HG03097 (cell line): ENCODE results near the gene TAB2.
A peak's percentile ranks its signal among the peaks of the same experiment; 100 is the strongest.
"Not testable (repeated sequence)": the region's sequence is repeated elsewhere in the genome, so short reads cannot be mapped to it uniquely, and the experiment has no call there.

Experiments
- ATAC-seq: cut with Tn5 transposase; IDR thresholded peaks from one replicate; pipeline ENCODE4 v1.9.1; 2021; ENCODE audit not compliant: unreplicated experiment, low FRiP score

TAB2 gene

DNA sequence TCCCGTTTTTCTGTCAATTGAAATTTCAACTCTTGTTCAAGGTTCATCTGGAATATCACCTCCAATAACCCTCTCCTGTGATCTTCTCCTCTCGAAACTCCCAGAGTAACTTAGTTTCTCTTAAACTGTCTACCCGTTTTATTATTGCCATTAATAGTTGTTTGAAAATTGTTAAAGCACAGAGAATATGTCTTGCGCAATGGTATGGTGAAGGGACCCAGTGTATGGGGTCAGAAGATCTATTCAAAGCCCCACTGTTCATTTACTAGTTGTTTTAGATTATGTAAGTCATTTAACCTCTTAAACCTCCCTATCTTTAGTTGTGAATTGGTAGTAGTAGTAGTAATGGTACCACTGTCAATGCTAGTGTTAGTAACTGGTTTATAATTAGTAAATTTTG, 6.2 kb upstream of the TAB2 start:
- no peak for ATAC-seq

- ATAC-seq, result no peak
Measured at GRCh38 chr6:149311766-149312165, 5.7 kb upstream of the TAB2 start.

DNA sequence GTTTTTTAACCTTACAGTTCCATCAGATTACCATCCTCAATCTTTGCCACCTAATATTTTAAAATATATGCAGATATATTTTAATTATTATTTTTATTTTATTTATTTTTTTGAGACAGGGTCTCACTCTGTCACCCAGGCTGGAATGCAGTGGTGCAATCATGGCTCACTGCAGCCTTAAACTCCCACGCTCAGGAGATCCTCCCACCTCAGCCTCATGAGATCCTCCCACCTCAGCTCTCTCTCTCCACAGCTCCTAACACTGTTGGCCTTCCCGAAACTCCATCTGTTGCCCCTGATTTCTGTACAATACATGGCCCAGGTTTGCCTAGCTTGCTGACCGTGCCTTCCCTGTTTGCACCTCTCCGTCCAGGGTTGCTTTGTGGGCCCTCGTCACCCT, 4.4 kb upstream of the TAB2 start:
- no peak for ATAC-seq

GRCh38 chr6:149313861-149314260, 3.7 kb upstream of the TAB2 start:
- no peak for ATAC-seq

DNA sequence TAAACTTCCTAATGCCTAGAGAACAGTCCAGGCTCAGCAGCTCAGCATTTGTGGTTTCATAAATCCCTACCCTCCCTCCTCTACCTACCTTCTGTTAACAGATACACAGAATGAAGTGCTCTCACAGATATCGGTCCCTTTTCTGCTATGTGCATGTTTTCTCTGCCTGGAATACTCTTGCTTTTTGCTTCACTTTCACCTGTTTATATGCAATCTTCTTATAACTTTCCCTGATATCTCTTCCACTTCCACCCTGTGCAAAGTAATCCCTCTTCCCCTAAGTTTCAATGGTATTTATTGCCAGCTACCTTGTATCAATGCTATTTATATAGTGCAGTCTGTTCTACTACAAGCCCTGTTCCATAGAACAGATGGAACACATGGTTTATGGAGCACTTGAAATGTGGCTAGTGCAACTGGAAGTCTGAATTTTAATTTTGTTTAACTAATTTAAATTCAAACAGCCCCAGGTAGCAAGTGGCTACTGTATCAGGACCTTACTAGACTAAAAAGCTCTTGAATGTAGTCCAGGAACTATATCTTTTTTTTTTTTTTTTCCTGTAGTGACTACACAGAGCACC, 3.1 kb upstream of the TAB2 start:
- no peak for ATAC-seq

DNA sequence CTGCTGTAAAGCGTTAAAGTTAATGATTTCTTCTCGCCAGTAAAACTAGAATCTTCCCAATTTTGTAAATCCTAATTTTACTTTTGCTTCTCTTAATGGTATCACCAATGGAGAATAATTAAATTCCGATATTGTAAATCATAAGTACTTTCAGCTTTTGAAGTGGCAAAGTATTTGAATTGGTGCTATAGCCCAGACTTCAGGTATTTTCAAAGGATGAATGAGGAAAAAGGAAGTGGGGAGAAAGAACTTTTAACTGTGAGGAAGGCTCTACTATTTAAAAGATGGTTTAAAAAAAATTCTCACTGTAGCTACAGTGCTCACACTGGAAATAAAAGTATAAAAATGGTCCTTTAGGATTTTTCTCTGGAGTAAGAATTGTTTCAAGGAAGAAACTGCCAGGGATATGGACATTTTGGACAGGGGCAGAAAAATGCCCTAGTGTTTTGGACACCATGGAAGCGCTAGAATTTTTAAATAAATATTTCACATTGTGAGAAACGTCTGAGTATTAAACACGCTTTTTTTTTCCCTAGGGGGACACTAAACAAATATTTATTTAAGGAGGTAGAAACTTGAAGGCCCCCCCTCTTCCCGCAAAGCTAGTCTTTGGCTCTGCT, 1.3 kb upstream of the TAB2 start:
- ATAC-seq, result no peak

DNA sequence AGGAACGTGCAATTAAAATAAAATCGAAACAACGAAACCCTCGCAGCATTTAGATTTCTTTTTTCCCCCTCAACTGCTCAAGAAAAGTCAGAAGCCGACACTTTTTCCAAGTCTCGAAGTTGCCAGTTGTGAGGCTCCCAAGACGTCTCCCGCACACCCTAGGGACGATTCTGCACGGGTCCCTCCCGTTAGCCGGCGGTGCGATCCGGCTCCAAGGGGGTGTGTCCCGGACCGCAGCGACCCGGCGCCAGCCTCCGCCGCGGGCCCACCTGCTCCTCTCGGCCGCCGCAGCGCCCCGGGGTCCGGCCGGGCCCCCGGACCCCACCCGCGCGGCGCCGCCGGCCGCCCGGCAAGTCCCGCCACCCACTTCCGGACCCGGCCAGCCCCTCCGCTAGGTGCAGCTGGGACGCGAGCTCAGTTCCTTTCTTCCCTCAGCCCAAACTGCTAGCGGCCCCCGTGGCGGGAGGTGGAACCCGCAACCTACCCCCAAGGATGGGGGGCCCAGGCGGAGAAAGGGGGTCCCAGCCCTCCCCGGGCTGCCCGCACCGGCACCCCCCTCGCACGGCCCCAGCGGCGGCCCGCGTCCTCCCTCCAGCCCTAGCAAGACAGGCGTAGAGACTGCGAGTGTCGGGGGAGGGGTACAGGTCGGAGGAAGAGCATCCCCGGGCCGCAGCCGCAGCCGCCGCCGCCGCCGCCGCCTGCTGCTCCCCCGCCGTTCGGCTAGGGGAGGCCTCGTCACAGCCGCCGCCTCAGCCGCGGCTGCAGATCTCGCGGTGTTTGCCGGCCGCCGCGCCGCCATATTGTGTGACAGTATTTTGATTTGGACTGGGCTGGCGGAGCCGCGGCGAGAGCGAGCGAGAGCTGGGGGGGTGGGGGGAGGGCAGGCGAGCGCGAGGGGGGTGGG, 520 bp upstream of the TAB2 start:
- peak; percentile 72 for ATAC-seq

GRCh38 chr6:149318581-149319286, 1.2 kb downstream of the TAB2 start:
- ATAC-seq, result peak; percentile 1

- ATAC-seq, result no peak
Measured at GRCh38 chr6:149319422-149319821, 1.9 kb downstream of the TAB2 start.

- not testable (repeated sequence) for ATAC-seq
Measured at GRCh38 chr6:149320016-149320415, 2.5 kb downstream of the TAB2 start.

- no peak for ATAC-seq
Measured at GRCh38 chr6:149320796-149321195, 3.3 kb downstream of the TAB2 start.

GRCh38 chr6:149323353-149323752, 5.8 kb downstream of the TAB2 start:
- no peak for ATAC-seq

- no peak for ATAC-seq
Measured at GRCh38 chr6:149323925-149324324, 6.4 kb downstream of the TAB2 start.

GRCh38 chr6:149324428-149324827, 6.9 kb downstream of the TAB2 start:
- no peak for ATAC-seq

DNA sequence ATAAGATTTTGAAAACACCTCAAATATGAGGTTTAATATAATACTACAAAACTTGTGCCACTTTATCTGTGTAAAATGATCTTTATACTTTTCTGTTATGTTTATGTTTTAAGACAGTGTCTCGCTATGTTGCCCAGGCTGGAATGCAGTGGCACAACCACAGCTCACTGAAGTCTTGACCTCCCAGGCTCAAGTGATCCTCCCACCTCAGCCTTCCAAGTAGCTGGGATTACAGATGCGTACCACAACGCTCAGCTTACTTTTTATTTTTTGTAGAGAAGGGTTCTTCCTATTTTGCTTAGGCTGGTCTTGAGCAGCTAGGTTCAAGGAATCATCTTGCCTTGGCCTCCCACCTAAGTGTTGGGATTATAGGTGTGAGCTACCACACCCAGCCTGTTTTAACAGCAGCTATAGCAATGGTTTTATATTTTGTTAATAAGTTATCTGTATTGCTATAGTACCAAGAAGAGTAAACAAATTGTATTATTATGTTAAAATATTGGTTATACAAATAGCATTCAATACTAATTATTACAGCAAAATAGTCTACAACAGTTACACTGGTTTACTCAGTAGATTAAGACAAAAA, 8.2 kb downstream of the TAB2 start:
- ATAC-seq, result no peak

- no peak for ATAC-seq
Measured at GRCh38 chr6:149327638-149328037, 10.1 kb downstream of the TAB2 start.

DNA sequence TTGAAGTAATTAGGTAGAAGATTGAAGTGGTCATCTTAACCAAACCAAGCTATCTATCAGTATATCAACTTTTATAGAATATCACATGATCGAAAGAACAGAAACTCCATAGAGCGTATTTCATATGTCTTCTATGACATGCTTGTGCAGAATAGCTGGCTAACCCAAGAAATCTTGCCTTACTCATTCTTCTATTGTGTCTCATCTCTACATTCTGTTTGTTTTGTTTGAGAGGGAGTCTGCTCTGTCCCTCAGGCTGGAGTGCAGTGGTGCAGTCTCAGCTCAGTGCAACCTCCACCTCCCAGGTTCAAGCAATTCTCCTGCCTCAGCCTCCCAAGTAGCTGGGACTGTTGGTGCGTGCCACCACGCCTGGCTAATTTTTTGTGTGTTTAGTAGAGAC, 10.6 kb downstream of the TAB2 start:
- ATAC-seq, result no peak

DNA sequence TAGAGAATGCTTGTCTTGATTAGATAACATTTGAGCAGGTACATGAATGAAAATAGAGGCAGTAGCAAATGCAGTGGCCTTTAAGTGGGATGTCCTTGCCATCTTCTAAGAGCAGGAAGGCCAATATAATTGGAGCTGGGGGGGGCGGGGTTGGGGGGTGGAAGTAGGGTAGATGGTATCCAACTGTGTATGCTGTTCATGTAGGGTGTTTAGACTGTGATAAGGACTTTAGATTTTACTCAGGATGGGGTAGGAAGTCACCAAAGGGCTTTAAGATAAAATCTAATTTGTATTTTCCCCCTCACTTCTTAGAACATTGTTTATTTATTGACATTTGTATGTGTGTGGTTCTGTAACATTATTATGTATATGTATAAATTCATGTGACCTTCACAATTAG, 12.0 kb downstream of the TAB2 start:
- no peak for ATAC-seq

DNA sequence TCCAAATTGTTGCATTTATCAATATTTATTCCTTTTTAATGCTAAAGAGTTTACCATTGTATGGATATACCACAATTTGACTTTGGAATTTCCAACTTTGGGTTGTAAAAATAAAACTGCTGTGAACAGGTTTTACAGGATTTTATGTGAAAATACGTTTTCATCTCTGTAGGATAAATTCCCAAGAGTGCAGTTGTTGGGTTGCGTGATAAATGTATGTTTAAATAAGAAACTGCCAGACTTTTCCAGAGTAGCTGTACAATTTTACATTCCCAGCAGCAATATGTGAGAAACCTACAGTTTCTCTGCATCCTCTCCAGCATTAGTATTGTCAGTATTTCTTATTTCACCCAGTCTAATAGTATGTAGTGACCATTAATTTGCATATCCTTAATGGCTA, 12.6 kb downstream of the TAB2 start:
- ATAC-seq, result no peak

DNA sequence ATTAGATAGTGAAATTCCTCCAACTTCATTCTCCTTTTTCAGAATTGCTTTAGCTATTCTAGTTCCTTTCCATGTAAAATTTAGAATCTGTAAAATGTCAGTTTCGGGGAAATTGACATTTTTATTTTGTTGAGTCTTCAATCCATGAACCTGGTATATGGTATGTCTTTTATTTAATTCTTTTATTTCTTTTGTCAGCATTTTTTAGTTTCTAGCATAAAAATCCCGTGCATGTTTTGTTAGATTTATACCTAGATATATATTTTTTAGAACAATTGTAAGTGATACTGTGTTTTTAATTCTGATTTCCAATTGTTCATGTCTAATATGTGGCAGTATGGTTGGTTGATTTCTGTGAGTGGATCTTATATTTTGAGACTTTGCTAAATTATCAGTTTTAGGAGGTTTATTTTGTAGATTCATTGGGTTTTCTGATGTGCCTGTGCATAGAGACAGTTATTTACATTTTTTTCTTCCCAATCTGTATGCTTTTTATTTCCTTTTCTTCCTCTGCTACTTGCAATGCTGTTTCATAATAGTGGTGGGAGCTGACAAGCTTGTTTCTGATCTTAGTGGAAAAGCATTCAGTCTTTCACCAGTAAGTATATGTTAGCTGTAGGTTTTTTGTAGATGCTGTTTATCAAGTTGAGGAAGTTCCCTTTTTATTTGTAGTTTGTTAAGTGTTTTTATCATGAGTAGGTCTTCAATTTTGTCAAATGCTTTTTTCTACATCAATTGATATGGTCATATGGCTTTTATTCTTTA, 13.7 kb downstream of the TAB2 start:
- ATAC-seq, result no peak
